Mesodermal cell (in vitro differentiated cells): Measurements from ENCODE around the gene PTOV1.

Experiments
- H3K27ac ChIP-seq: 2 replicates; pipeline ENCODE4 v1.7.0; 2013; ENCODE audit warnings: mild to moderate bottlenecking, low read depth, low read length, moderate library complexity; ENCODE audit not compliant: severe bottlenecking
- H3K36me3 ChIP-seq: 2 replicates; pipeline ENCODE4 v1.7.1; 2013; ENCODE audit warnings: mild to moderate bottlenecking, low read length, moderate library complexity; ENCODE audit not compliant: control insufficient read depth, insufficient read depth
- H3K4me1 ChIP-seq: one replicate; pipeline ENCODE4 v1.7.1; 2013; ENCODE audit warnings: mild to moderate bottlenecking, low read length; ENCODE audit not compliant: insufficient read depth, control insufficient read depth, poor library complexity, severe bottlenecking
- H3K4me3 ChIP-seq: 2 replicates; pipeline ENCODE4 v1.7.0; 2013; ENCODE audit warnings: low read length, control low read depth, mild to moderate bottlenecking; ENCODE audit not compliant: insufficient read depth, poor library complexity, severe bottlenecking; ENCODE audit errors: extremely low read depth
- H3K9me3 ChIP-seq: 2 replicates; pipeline ENCODE4 v1.7.1; 2013; ENCODE audit warnings: mild to moderate bottlenecking, low read length, moderate library complexity; ENCODE audit not compliant: control insufficient read depth
- WGBS, 2 experiments: methylation state at CpG; one replicate each; pipeline ENCODE4 v1.1.5; 2013; ENCODE audit warnings: missing lambda C conversion rate in 2 of 2; ENCODE audit not compliant: insufficient coverage in 2 of 2; 5-methylcytosine and 5-hydroxymethylcytosine counted together

PTOV1 gene

GRCh38 chr19:49808711-49809159 is 42.2 kb upstream of the PTOV1 start:
- H3K4me3 ChIP-seq: peak overlapping the region; percentile 43

GRCh38 chr19:49809160-49809940 is 41.6 kb upstream of the PTOV1 start:
- no peaks in the 10 kb centered on the region for H3K4me1 ChIP-seq
- peak overlapping the region; percentile 53 for H3K27ac ChIP-seq
- WGBS, 2 experiments: 22 to 28% methylated on average over 42 to 50 of the region's 50 CpGs
- no peaks in the 10 kb centered on the region for H3K9me3 ChIP-seq
- H3K36me3 ChIP-seq: peaks cover 33% of the 10 kb centered on the region
- peak overlapping the region; percentile 43 for H3K4me3 ChIP-seq

More at GRCh38 chr19:49808711-49809159, 42.2 kb upstream of the PTOV1 start:
- no peaks in the 10 kb centered on the region for H3K4me1 ChIP-seq
- no peaks in the 10 kb centered on the region for H3K9me3 ChIP-seq
- H3K36me3 ChIP-seq: peaks cover 35% of the 10 kb centered on the region
- WGBS, 2 experiments: 13 to 17% methylated on average over 19 to 25 of the region's 31 CpGs
- H3K27ac ChIP-seq: peak overlapping the region; percentile 53

- no peak overlapping the region for H3K27ac ChIP-seq
Observed at GRCh38 chr19:49809941-49810389, 41.0 kb upstream of the PTOV1 start.

GRCh38 chr19:49811328-49811727 is 39.6 kb upstream of the PTOV1 start:
- Histone ChIP-seq H3K4me1 (no peaks in the 10 kb centered on the region), H3K4me3 (no peak overlapping the region), H3K27ac (no peak overlapping the region), H3K9me3 (no peaks in the 10 kb centered on the region), H3K36me3 (peaks cover 15% of the 10 kb centered on the region)
- WGBS, 2 experiments: 100% methylated on average over 4 of the region's 6 CpGs

More at GRCh38 chr19:49809941-49810389, 41.0 kb upstream of the PTOV1 start:
- Histone ChIP-seq H3K4me3 (no peak overlapping the region), H3K9me3 (no peaks in the 10 kb centered on the region), H3K36me3 (peaks cover 27% of the 10 kb centered on the region), H3K4me1 (no peaks in the 10 kb centered on the region)
- WGBS, 2 experiments: 94 to 98% methylated on average over 2 to 5 of the region's 5 CpGs

- 62 to 67% methylated on average over 9 to 10 of the region's 11 CpGs for WGBS, 2 experiments
- no peaks in the 10 kb centered on the region for H3K9me3 ChIP-seq
- H3K4me1 ChIP-seq: no peaks in the 10 kb centered on the region
- peak overlapping the region; percentile 97 for H3K27ac ChIP-seq
- H3K4me3 ChIP-seq: peak overlapping the region; percentile 50
- H3K36me3 ChIP-seq: peaks cover 7% of the 10 kb centered on the region
Observed at GRCh38 chr19:49812452-49812996, 38.4 kb upstream of the PTOV1 start.

GRCh38 chr19:49812997-49813861 is 37.7 kb upstream of the PTOV1 start, which contains the start of gene FUZ:
TSS of gene FUZ (minus strand) at chr19:49813292. CDS start at chr19:49813106, 186 bp downstream.
- H3K4me1 ChIP-seq: no peaks in the 10 kb centered on the region
- 0% methylated on average over 21 to 25 of the region's 45 CpGs for WGBS, 2 experiments
- H3K9me3 ChIP-seq: no peaks in the 10 kb centered on the region
- H3K27ac ChIP-seq: peak within 1 kb of the TSS; percentile 97
- peaks cover under 1% of the 10 kb centered on the region for H3K36me3 ChIP-seq
- peak within 1 kb of the TSS; percentile 50 for H3K4me3 ChIP-seq

- Histone ChIP-seq H3K27ac (peak overlapping the region; percentile 97), H3K36me3 (no peaks in the 10 kb centered on the region), H3K4me1 (no peaks in the 10 kb centered on the region), H3K4me3 (no peak overlapping the region), H3K9me3 (no peaks in the 10 kb centered on the region)
- no CpG with 5 or more reads among the region's 1 CpG for WGBS, 2 experiments
Observed at GRCh38 chr19:49814010-49814409, 36.9 kb upstream of the PTOV1 start.

GRCh38 chr19:49816590-49816989 is 34.4 kb upstream of the PTOV1 start:
- Histone ChIP-seq H3K27ac (peak overlapping the region; percentile 95), H3K9me3 (no peaks in the 10 kb centered on the region), H3K4me3 (no peak overlapping the region), H3K36me3 (peaks cover 16% of the 10 kb centered on the region), H3K4me1 (peaks cover 6% of the 10 kb centered on the region)
- WGBS, 2 experiments: 88 to 93% methylated on average over 8 to 13 of the region's 14 CpGs

- Histone ChIP-seq H3K4me1 (peaks cover 6% of the 10 kb centered on the region), H3K9me3 (no peaks in the 10 kb centered on the region), H3K4me3 (peak within 1 kb of the TSS; percentile 96), H3K27ac (peak within 1 kb of the TSS; percentile 95), H3K36me3 (peaks cover 25% of the 10 kb centered on the region)
- 0% methylated on average over 43 to 53 of the region's 57 CpGs for WGBS, 2 experiments
Observed at GRCh38 chr19:49817964-49818648, 32.9 kb upstream of the PTOV1 start, which contains the start of gene MED25. TSS of gene MED25 (plus strand) at chr19:49818289. CDS start at chr19:49818342, 53 bp downstream.
